22Rv1 (cell line): ENCODE data around the gene IL20RA.

Source experiments
- ZFX ChIP-seq: fragments of 450-650 bp; IDR thresholded peaks from 2 replicates; pipeline ENCODE4 v1.6.1; 2017; ENCODE audit warnings: antibody characterized with exemption, borderline replicate concordance
- TF ChIP-seq, protein P1 (sequence below): fragments of 450-650 bp; IDR thresholded peaks from 2 replicates; pipeline ENCODE4 v1.5.1; 2017; ENCODE audit warnings: mild to moderate bottlenecking

DNA sequence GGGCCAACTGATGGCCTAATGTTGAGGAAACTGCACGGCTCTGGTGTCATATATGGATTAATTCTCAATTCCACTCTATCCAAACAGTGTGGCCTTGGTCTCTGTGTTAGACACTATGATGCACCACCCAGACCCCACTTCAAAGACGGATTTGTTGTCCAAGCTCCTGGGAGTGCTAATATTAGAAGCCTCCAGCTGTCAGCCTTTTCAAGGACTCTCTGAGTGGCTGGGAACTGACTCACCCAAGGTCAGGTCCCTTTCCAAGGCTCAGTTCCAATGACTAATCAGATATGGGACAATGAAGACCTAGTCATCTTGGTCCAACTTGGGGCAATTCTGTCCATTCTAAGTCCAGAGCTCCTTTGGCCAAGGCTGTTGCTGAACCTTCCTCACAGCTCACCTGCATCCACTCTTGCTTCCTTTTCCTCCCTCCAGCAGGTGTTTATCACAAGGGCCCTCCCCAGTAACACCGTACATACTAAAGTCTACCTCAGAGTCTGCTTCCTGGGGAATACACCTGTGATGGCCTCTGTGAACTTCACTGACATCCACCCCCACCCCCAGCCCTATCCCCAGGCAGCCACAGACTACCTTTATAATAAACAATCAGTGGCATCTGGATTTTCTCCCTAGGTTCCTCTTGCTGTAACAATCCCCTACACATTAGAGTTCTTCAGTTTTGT lies 7.2 kb upstream of the IL20RA start:
- TF ChIP-seq, protein P1, sequence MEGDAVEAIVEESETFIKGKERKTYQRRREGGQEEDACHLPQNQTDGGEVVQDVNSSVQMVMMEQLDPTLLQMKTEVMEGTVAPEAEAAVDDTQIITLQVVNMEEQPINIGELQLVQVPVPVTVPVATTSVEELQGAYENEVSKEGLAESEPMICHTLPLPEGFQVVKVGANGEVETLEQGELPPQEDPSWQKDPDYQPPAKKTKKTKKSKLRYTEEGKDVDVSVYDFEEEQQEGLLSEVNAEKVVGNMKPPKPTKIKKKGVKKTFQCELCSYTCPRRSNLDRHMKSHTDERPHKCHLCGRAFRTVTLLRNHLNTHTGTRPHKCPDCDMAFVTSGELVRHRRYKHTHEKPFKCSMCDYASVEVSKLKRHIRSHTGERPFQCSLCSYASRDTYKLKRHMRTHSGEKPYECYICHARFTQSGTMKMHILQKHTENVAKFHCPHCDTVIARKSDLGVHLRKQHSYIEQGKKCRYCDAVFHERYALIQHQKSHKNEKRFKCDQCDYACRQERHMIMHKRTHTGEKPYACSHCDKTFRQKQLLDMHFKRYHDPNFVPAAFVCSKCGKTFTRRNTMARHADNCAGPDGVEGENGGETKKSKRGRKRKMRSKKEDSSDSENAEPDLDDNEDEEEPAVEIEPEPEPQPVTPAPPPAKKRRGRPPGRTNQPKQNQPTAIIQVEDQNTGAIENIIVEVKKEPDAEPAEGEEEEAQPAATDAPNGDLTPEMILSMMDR, result no peak
- TF ChIP-seq ZFX, result no peak
